Measurements from ENCODE around the gene TAF15. TPM values are rescaled to one million over a fixed set of nuclear protein-coding genes. Genes with fewer than 3 reads are reported as not detected.

Gene TAF15
- total RNA-seq, 2 experiments from 2014 or later: 252 to 256 TPM

GRCh38 chr17:35769895-35770486, 39.3 kb upstream of the TAF15 start:
- H3K9me3 Mint-ChIP-seq: no peaks in the 10 kb centered on the region
- intact Hi-C loops (cut with micrococcal nuclease): no loop called here
- no peak overlapping the region for H3K27ac Mint-ChIP-seq
- peaks cover 2% of the 10 kb centered on the region for H3K4me1 Mint-ChIP-seq (ENCODE audit: low read depth)
- H3K36me3 Mint-ChIP-seq (ENCODE audit: low read depth): no peaks in the 10 kb centered on the region
- DNase-seq: no peak
- CTCF ChIA-PET: interaction anchor here (0.6 to 12.5 kb wide), 5 partner anchors 11 to 56 kb away, joined by 3 to 284 read pairs (median 3); partner anchors contain the start of gene TAF15
- no peaks in the 10 kb centered on the region for H3K27me3 Mint-ChIP-seq (ENCODE audit: low read depth)
- no peak overlapping the region for H3K4me3 Mint-ChIP-seq

GRCh38 chr17:35773129-35773528, 36.2 kb upstream of the TAF15 start:
- Mint-ChIP-seq H3K27ac (no peak overlapping the region), H3K9me3 (no peaks in the 10 kb centered on the region), H3K4me1 (ENCODE audit: low read depth) (no peaks in the 10 kb centered on the region), H3K27me3 (ENCODE audit: low read depth) (no peaks in the 10 kb centered on the region), H3K36me3 (ENCODE audit: low read depth) (no peaks in the 10 kb centered on the region), H3K4me3 (no peak overlapping the region)
- intact Hi-C loops (cut with micrococcal nuclease): no loop called here
- CTCF ChIA-PET: interaction anchor here (1.1 kb wide), 1 partner anchor 159 kb away, joined by 3 read pairs; no protein-coding TSS in a partner anchor
- DNase-seq: no peak

GRCh38 chr17:35773679-35774425, 35.4 kb upstream of the TAF15 start:
- Mint-ChIP-seq H3K27me3 (ENCODE audit: low read depth) (no peaks in the 10 kb centered on the region), H3K4me3 (no peak overlapping the region), H3K36me3 (ENCODE audit: low read depth) (no peaks in the 10 kb centered on the region), H3K4me1 (ENCODE audit: low read depth) (no peaks in the 10 kb centered on the region), H3K27ac (no peak overlapping the region), H3K9me3 (no peaks in the 10 kb centered on the region)
- intact Hi-C loops (cut with micrococcal nuclease): no loop called here
- CTCF ChIA-PET: interaction anchor here (1.0 to 1.4 kb wide), 4 partner anchors 10 to 160 kb away, joined by 3 to 6 read pairs (median 4); no protein-coding TSS in a partner anchor
- DNase-seq: no peak

GRCh38 chr17:35774499-35774898, 34.8 kb upstream of the TAF15 start:
- Mint-ChIP-seq H3K4me1 (ENCODE audit: low read depth) (no peaks in the 10 kb centered on the region), H3K27me3 (ENCODE audit: low read depth) (no peaks in the 10 kb centered on the region), H3K27ac (no peak overlapping the region), H3K9me3 (no peaks in the 10 kb centered on the region), H3K36me3 (ENCODE audit: low read depth) (no peaks in the 10 kb centered on the region), H3K4me3 (no peak overlapping the region)
- DNase-seq: no peak
- intact Hi-C loops (cut with micrococcal nuclease): no loop called here
- CTCF ChIA-PET: interaction anchor here (1.0 to 1.6 kb wide), 4 partner anchors 10 to 31 kb away, joined by 4 to 6 read pairs (median 5); no protein-coding TSS in a partner anchor

- Mint-ChIP-seq H3K4me3 (no peak overlapping the region), H3K9me3 (no peaks in the 10 kb centered on the region), H3K27me3 (ENCODE audit: low read depth) (no peaks in the 10 kb centered on the region), H3K27ac (no peak overlapping the region), H3K4me1 (ENCODE audit: low read depth) (no peaks in the 10 kb centered on the region), H3K36me3 (ENCODE audit: low read depth) (no peaks in the 10 kb centered on the region)
- CTCF ChIA-PET: interaction anchor here (0.9 to 1.6 kb wide), 3 partner anchors 11 to 30 kb away, joined by 3 to 6 read pairs (median 4); no protein-coding TSS in a partner anchor
- intact Hi-C loops (cut with micrococcal nuclease): no loop called here
- no peak for DNase-seq
Measured at GRCh38 chr17:35775039-35775438, 34.2 kb upstream of the TAF15 start.

DNA sequence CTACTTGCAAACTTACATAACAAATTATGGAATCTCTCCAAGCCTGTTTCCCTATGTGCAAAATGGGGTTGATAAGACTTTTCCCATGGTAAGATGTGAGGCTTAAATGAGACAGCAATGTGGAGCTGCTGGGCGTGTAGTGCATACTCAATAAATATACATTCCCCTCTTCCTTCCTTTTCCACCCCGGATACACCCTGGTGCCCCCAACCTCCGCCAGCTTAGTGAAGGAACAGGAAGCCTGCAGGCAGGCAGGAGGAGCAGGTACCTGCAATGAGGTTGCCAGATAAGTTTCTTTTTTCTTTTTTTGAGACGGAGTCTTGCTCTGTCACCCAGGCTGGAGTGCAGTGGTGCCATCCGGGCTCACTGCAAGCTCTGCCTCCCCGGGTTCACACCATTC, 33.7 kb upstream of the TAF15 start:
- Mint-ChIP-seq H3K27me3 (ENCODE audit: low read depth) (no peaks in the 10 kb centered on the region), H3K4me3 (no peak overlapping the region), H3K9me3 (no peaks in the 10 kb centered on the region), H3K36me3 (ENCODE audit: low read depth) (no peaks in the 10 kb centered on the region), H3K4me1 (ENCODE audit: low read depth) (no peaks in the 10 kb centered on the region), H3K27ac (no peak overlapping the region)
- CTCF ChIA-PET: interaction anchor here (0.9 to 1.6 kb wide), 2 partner anchors 12 to 29 kb away, joined by 3 to 6 read pairs; no protein-coding TSS in a partner anchor
- intact Hi-C loops (cut with micrococcal nuclease): no loop called here
- no peak for DNase-seq

GRCh38 chr17:35778641-35779196, 30.6 kb upstream of the TAF15 start:
- Mint-ChIP-seq H3K9me3 (no peaks in the 10 kb centered on the region), H3K36me3 (ENCODE audit: low read depth) (no peaks in the 10 kb centered on the region), H3K4me3 (no peak overlapping the region), H3K27me3 (ENCODE audit: low read depth) (no peaks in the 10 kb centered on the region), H3K4me1 (ENCODE audit: low read depth) (no peaks in the 10 kb centered on the region), H3K27ac (no peak overlapping the region)
- CTCF ChIA-PET: interaction anchor here (0.8 to 4.1 kb wide), 3 partner anchors 14 to 71 kb away, joined by 3 to 19 read pairs (median 4); no protein-coding TSS in a partner anchor
- intact Hi-C loops (cut with micrococcal nuclease): no loop called here
- DNase-seq: no peak

GRCh38 chr17:35780950-35781349, 28.3 kb upstream of the TAF15 start:
- Mint-ChIP-seq H3K4me3 (no peak overlapping the region), H3K27me3 (ENCODE audit: low read depth) (no peaks in the 10 kb centered on the region)
- CTCF ChIA-PET: interaction anchor here (0.6 to 4.1 kb wide), 6 partner anchors 8 to 24 kb away, joined by 3 to 19 read pairs (median 4); partner anchors contain the start of gene MMP28

DNA sequence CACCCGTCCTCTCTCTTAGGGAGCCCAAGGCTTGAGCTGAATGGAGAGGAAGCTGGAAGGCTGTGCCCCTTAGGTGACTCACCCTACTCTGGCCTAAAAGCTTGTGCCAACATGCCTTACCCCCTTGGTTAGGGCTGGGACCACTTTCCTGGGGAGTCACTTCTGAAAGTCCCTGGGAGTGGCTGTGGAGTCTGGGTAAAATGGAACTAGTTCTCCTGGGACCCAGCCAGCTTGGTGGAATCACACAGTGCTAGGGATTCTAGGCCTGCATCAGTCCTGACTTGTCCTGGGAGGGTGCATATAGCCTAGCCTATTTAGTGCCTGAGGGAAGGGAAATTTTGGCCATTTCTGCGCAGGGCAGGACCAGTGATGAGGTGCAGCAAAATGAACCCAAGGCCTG, 24.4 kb upstream of the TAF15 start:
- no peak for DNase-seq

More at GRCh38 chr17:35780950-35781349, 28.3 kb upstream of the TAF15 start:
- Mint-ChIP-seq H3K36me3 (ENCODE audit: low read depth) (no peaks in the 10 kb centered on the region), H3K27ac (no peak overlapping the region), H3K9me3 (no peaks in the 10 kb centered on the region), H3K4me1 (ENCODE audit: low read depth) (no peaks in the 10 kb centered on the region)
- intact Hi-C loops (cut with micrococcal nuclease): no loop called here
- DNase-seq: no peak

GRCh38 chr17:35786941-35787432, 22.3 kb upstream of the TAF15 start:
- H3K4me3 Mint-ChIP-seq: no peak overlapping the region
- H3K36me3 Mint-ChIP-seq (ENCODE audit: low read depth): no peaks in the 10 kb centered on the region
- H3K27ac Mint-ChIP-seq: no peak overlapping the region
- intact Hi-C loops (cut with micrococcal nuclease): no loop called here
- no peaks in the 10 kb centered on the region for H3K9me3 Mint-ChIP-seq
- CTCF ChIA-PET: interaction anchor here (1.3 to 2.3 kb wide), 4 partner anchors 10 to 23 kb away, joined by 3 to 9 read pairs (median 6); no protein-coding TSS in a partner anchor
- no peak for DNase-seq
- H3K4me1 Mint-ChIP-seq (ENCODE audit: low read depth): peaks cover 15% of the 10 kb centered on the region
- H3K27me3 Mint-ChIP-seq (ENCODE audit: low read depth): no peaks in the 10 kb centered on the region

More for the DNA sequence above, 24.4 kb upstream of the TAF15 start:
- Mint-ChIP-seq H3K27me3 (ENCODE audit: low read depth) (no peaks in the 10 kb centered on the region), H3K4me3 (no peak overlapping the region), H3K36me3 (ENCODE audit: low read depth) (no peaks in the 10 kb centered on the region), H3K9me3 (no peaks in the 10 kb centered on the region), H3K27ac (no peak overlapping the region), H3K4me1 (ENCODE audit: low read depth) (peaks cover 12% of the 10 kb centered on the region)
- intact Hi-C loops (cut with micrococcal nuclease): no loop called here
- CTCF ChIA-PET: interaction anchor here (1.6 to 2.2 kb wide), 2 partner anchors 20 to 21 kb away, joined by 5 to 7 read pairs; no protein-coding TSS in a partner anchor

GRCh38 chr17:35788477-35789368, 20.6 kb upstream of the TAF15 start:
- Mint-ChIP-seq H3K27me3 (ENCODE audit: low read depth) (peaks cover 5% of the 10 kb centered on the region), H3K4me3 (no peak overlapping the region), H3K36me3 (ENCODE audit: low read depth) (no peaks in the 10 kb centered on the region), H3K4me1 (ENCODE audit: low read depth) (peaks cover 25% of the 10 kb centered on the region), H3K9me3 (no peaks in the 10 kb centered on the region), H3K27ac (no peak overlapping the region)
- intact Hi-C loops (cut with micrococcal nuclease): no loop called here
- CTCF ChIA-PET: interaction anchor here (0.5 to 1.9 kb wide), 9 partner anchors 16 to 1982 kb away, joined by 3 to 11 read pairs (median 5); no protein-coding TSS in a partner anchor
- peak; percentile 21 for DNase-seq

Measured in activated naive CD4-positive, alpha-beta T cell treated with anti-CD3 and anti-CD28 coated beads for 36 hours (primary cell).